ENCODE results near the gene EVA1C.

DNA sequence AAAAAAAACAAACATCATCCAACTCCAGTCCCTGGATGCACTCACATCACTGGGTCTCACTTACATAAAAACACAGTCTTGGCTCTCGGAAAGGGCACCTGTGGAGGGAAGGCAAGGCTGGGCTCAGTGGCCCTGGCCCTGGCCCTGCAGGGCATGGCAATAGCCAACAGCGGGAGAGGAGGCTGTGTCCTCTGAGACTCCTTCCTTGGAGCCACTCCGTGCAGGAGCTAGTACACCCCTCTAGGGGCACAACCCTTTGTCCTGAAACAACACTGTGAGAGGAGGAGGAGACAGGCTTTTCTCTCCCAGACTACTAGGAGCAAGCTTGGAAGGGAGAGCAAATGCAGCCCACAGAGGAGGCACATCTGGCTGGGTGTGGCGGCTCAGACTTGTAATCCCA, 47.7 kb upstream of the EVA1C start:
- TF ChIP-seq, protein P1, sequence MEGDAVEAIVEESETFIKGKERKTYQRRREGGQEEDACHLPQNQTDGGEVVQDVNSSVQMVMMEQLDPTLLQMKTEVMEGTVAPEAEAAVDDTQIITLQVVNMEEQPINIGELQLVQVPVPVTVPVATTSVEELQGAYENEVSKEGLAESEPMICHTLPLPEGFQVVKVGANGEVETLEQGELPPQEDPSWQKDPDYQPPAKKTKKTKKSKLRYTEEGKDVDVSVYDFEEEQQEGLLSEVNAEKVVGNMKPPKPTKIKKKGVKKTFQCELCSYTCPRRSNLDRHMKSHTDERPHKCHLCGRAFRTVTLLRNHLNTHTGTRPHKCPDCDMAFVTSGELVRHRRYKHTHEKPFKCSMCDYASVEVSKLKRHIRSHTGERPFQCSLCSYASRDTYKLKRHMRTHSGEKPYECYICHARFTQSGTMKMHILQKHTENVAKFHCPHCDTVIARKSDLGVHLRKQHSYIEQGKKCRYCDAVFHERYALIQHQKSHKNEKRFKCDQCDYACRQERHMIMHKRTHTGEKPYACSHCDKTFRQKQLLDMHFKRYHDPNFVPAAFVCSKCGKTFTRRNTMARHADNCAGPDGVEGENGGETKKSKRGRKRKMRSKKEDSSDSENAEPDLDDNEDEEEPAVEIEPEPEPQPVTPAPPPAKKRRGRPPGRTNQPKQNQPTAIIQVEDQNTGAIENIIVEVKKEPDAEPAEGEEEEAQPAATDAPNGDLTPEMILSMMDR (conservative IDR thresholded peaks at IDR 0.05 in 1 of 2, IDR thresholded peaks at IDR 0.05 in 1 of 2; ENCODE audit: low read depth in 1 of 2, low read length in 2 of 2), result no peak
- no peak for TF ChIP-seq EZH2 (IDR thresholded peaks at IDR 0.05; ENCODE audit: low read length, missing control alignments)
